Measurements from ENCODE around the gene ADAMTS9. TPM values are rescaled to one million over a fixed set of nuclear protein-coding genes. Genes with fewer than 3 reads are reported as not detected.

ADAMTS9 gene
- total and polyA plus RNA-seq, 2 donors (not counting 1 experiment from before 2014, with no cell fraction given) = not detected

DNA sequence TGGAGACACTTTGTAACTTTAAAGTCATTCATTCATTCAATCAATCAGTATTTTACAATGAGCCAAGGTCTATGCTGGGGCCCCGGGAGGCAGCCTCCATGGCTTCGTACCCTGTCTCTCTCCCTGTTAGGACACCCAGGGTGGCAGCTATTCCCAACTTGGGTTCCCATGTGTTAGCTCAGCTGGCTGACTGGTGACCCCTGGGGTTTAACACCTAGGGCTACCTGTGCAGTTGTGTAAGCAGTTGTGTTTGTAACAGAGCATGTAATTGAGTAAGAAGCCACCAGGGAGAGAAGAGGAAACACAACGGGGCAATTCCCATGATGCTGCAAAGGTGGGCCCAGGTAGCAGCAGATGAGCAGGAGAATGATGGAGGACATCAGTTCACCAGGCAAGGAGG, 132.4 kb downstream of the ADAMTS9 start:
- H2AFZ ChIP-seq (ENCODE audit: insufficient read depth, low read depth, low read length, poor library complexity, severe bottlenecking) = no peak overlapping the region
- Mint-ChIP-seq H3K27me3 (peaks cover 4% of the 10 kb centered on the region), H3K4me1 (no peaks in the 10 kb centered on the region), H3K27ac (no peak overlapping the region), H3K4me3 (no peak overlapping the region), H3K9me3 (ENCODE audit: insufficient read depth) (no peaks in the 10 kb centered on the region)
- no peak overlapping the region for H3K9ac ChIP-seq (ENCODE audit: low read length)
- no peak for DNase-seq
- no peaks in the 10 kb centered on the region for H3K79me2 ChIP-seq (ENCODE audit: control insufficient read depth, insufficient read depth, low read length)
- H3K27ac ChIP-seq (ENCODE audit: low read length in 2 of 2) = no peak overlapping the region
- H3K4me1 ChIP-seq (ENCODE audit: control insufficient read depth in 2 of 2, insufficient read depth in 2 of 2, low read length in 2 of 2) = no peaks in the 10 kb centered on the region
- H3K4me2 ChIP-seq (replicated peaks; ENCODE audit: low read depth, low read length, poor library complexity, severe bottlenecking) = no peak overlapping the region
- ChIA-PET POLR2A (no interaction called here), CTCF (no interaction called here)
- no peak for ATAC-seq (ENCODE audit: low read depth)
- intact Hi-C loops (cut with micrococcal nuclease) = no loop called here
- H3K27me3 ChIP-seq (replicated peaks in 1 of 4; ENCODE audit: control extremely low read depth in 1 of 4, control insufficient read depth in 3 of 4, insufficient read depth in 4 of 4, low read length in 3 of 4) = peaks cover 0 to 2% (median 0%) of the 10 kb centered on the region in 4 experiments
- no peaks in the 10 kb centered on the region for H4K20me1 ChIP-seq (ENCODE audit: control insufficient read depth, insufficient read depth, low read length, poor library complexity, severe bottlenecking)
- 61% methylated on average over 3 of the region's 3 CpGs for WGBS (ENCODE audit: insufficient coverage)
- H3K4me3 ChIP-seq (ENCODE audit: control extremely low read depth in 1 of 5, extremely low read depth in 1 of 5, insufficient read depth in 1 of 5, low read depth in 2 of 5, low read length in 4 of 5) = no peak overlapping the region
- TF ChIP-seq, protein P1, sequence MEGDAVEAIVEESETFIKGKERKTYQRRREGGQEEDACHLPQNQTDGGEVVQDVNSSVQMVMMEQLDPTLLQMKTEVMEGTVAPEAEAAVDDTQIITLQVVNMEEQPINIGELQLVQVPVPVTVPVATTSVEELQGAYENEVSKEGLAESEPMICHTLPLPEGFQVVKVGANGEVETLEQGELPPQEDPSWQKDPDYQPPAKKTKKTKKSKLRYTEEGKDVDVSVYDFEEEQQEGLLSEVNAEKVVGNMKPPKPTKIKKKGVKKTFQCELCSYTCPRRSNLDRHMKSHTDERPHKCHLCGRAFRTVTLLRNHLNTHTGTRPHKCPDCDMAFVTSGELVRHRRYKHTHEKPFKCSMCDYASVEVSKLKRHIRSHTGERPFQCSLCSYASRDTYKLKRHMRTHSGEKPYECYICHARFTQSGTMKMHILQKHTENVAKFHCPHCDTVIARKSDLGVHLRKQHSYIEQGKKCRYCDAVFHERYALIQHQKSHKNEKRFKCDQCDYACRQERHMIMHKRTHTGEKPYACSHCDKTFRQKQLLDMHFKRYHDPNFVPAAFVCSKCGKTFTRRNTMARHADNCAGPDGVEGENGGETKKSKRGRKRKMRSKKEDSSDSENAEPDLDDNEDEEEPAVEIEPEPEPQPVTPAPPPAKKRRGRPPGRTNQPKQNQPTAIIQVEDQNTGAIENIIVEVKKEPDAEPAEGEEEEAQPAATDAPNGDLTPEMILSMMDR (IDR thresholded peaks at IDR 0.05) = no peak
- no peak for TF ChIP-seq EZH2 (IDR thresholded peaks at IDR 0.05; ENCODE audit: borderline replicate concordance, insufficient read depth, low read depth, low read length, poor library complexity, severe bottlenecking)
- H3K36me3 ChIP-seq (replicated peaks in 1 of 2; ENCODE audit: control extremely low read depth in 1 of 2, control insufficient read depth in 1 of 2, extremely low read depth in 1 of 2, insufficient read depth in 2 of 2, low read length in 1 of 2) = no peaks in the 10 kb centered on the region
- peaks cover 0 to 5% (median 0%) of the 10 kb centered on the region in 3 donors for H3K9me3 ChIP-seq (ENCODE audit: control extremely low read depth in 1 of 3, control insufficient read depth in 2 of 3, insufficient read depth in 1 of 3, low read length in 2 of 3)

DNA sequence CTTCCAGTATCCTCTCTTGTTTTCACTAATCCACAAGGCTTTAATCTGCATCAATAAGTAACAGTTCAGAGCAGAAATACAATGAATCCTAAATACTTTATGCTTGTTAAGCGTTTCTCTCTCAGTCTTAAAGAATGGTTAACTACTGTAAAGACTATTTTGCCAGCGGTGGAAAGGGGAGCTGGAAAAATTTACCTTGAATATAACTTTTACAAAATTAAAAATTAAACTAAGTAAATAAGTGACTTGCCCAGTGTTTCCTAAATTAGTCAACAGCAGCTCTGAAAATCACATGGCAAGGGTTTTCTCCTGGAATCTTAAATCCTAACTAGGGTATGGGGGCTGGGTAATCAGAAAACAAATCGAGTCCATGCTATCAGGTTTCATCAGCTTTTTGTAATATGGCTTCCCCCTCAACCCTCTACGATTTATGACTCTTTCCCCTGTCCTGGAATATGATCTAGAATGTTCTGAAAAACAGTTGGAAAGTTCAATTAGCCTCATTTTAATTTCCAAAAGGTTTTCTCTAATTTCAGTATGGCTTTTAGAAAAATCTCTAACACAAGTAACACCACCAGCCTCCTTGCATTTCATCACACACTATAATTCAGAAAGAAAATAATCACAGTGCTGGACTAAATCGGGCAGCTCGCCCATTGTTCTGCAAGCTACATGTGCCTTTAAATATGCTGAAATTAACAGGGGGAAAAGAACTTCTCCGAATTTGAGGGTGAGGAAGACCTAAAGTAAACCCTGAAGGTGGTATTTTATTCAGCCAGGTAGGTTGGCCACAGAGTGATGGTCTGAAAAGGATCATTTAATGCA, 133.5 kb downstream of the ADAMTS9 start:
- POLR2A ChIA-PET = no interaction called here
- Histone ChIP-seq H3K4me1 (ENCODE audit: control insufficient read depth in 2 of 2, insufficient read depth in 2 of 2, low read length in 2 of 2) (no peaks in the 10 kb centered on the region), H3K79me2 (ENCODE audit: control insufficient read depth, insufficient read depth, low read length) (no peaks in the 10 kb centered on the region), H4K20me1 (ENCODE audit: control insufficient read depth, insufficient read depth, low read length, poor library complexity, severe bottlenecking) (no peaks in the 10 kb centered on the region), H3K4me3 (ENCODE audit: control extremely low read depth in 1 of 5, extremely low read depth in 1 of 5, insufficient read depth in 1 of 5, low read depth in 2 of 5, low read length in 4 of 5) (no peak overlapping the region), H3K27me3 (replicated peaks in 1 of 4; ENCODE audit: control extremely low read depth in 1 of 4, control insufficient read depth in 3 of 4, insufficient read depth in 4 of 4, low read length in 3 of 4) (peaks cover 0 to 2% (median 0%) of the 10 kb centered on the region in 4 experiments), H3K9me3 (ENCODE audit: control extremely low read depth in 1 of 3, control insufficient read depth in 2 of 3, insufficient read depth in 1 of 3, low read length in 2 of 3) (peaks cover 0 to 5% (median 0%) of the 10 kb centered on the region in 3 donors), H3K9ac (ENCODE audit: low read length) (no peak overlapping the region), H3K36me3 (replicated peaks in 1 of 2; ENCODE audit: control extremely low read depth in 1 of 2, control insufficient read depth in 1 of 2, extremely low read depth in 1 of 2, insufficient read depth in 2 of 2, low read length in 1 of 2) (no peaks in the 10 kb centered on the region), H3K4me2 (replicated peaks; ENCODE audit: low read depth, low read length, poor library complexity, severe bottlenecking) (no peak overlapping the region), H3K27ac (ENCODE audit: low read length in 2 of 2) (no peak overlapping the region), H2AFZ (ENCODE audit: insufficient read depth, low read depth, low read length, poor library complexity, severe bottlenecking) (no peak overlapping the region)
- Mint-ChIP-seq H3K4me3 (no peak overlapping the region), H3K4me1 (no peaks in the 10 kb centered on the region), H3K9me3 (ENCODE audit: insufficient read depth) (no peaks in the 10 kb centered on the region), H3K27me3 (peaks cover 4% of the 10 kb centered on the region), H3K27ac (no peak overlapping the region)
- WGBS (ENCODE audit: insufficient coverage) = 100% methylated on average over 1 of the region's 7 CpGs
- ATAC-seq (ENCODE audit: low read depth) (no peak), DNase-seq (no peak)
- CTCF ChIA-PET = no interaction called here
- no peak for TF ChIP-seq EZH2 (IDR thresholded peaks at IDR 0.05; ENCODE audit: borderline replicate concordance, insufficient read depth, low read depth, low read length, poor library complexity, severe bottlenecking)
- TF ChIP-seq, protein P1 (IDR thresholded peaks at IDR 0.05) = no peak
- intact Hi-C loops (cut with micrococcal nuclease) = no loop called here

Data from B cell (primary cell).